Effector memory CD4-positive, alpha-beta T cell (primary cell): ENCODE measurements around the gene NDUFA13.

ENCODE experiments used
- DNase-seq, 3 donors: peaks; one replicate each; pipeline ENCODE4 v3.0.0-alpha.2; 2020
- H3K27ac ChIP-seq: 2 replicates; pipeline ENCODE4 v1.7.0; 2013; ENCODE audit warnings: mild to moderate bottlenecking, low read length, moderate library complexity; ENCODE audit not compliant: insufficient read depth, poor library complexity, severe bottlenecking
- H3K27me3 ChIP-seq: replicated peaks from 2 replicates; pipeline ENCODE4 v1.7.0; 2013; ENCODE audit warnings: mild to moderate bottlenecking, low read length; ENCODE audit not compliant: insufficient read depth, control insufficient read depth, poor library complexity, severe bottlenecking
- H3K36me3 ChIP-seq: 2 replicates; pipeline ENCODE4 v1.7.0; 2013; ENCODE audit warnings: mild to moderate bottlenecking, low read length, moderate library complexity; ENCODE audit not compliant: control insufficient read depth, insufficient read depth
- H3K4me1 ChIP-seq: 2 replicates; pipeline ENCODE4 v1.7.0; 2013; ENCODE audit warnings: low read length, mild to moderate bottlenecking; ENCODE audit not compliant: control insufficient read depth, insufficient read depth, poor library complexity, severe bottlenecking
- H3K4me3 ChIP-seq: 2 replicates; pipeline ENCODE4 v1.7.0; 2013; ENCODE audit warnings: low read length, low read depth, mild to moderate bottlenecking; ENCODE audit not compliant: insufficient read depth, poor library complexity, severe bottlenecking
- H3K9me3 ChIP-seq: 2 replicates; pipeline ENCODE4 v1.7.0; 2013; ENCODE audit warnings: mild to moderate bottlenecking, low read length, moderate library complexity; ENCODE audit not compliant: control insufficient read depth

Gene NDUFA13

GRCh38 chr19:19534556-19535265, 18.7 kb downstream of the NDUFA13 start:
- H3K27me3 ChIP-seq = no peaks in the 10 kb centered on the region
- peaks cover 23% of the 10 kb centered on the region for H3K4me1 ChIP-seq
- no peak overlapping the region for H3K27ac ChIP-seq
- no peaks in the 10 kb centered on the region for H3K9me3 ChIP-seq
- no peak for DNase-seq
- H3K36me3 ChIP-seq = no peaks in the 10 kb centered on the region
- H3K4me3 ChIP-seq = no peak overlapping the region

GRCh38 chr19:19535311-19536191, 19.5 kb downstream of the NDUFA13 start:
- H3K9me3 ChIP-seq = no peaks in the 10 kb centered on the region
- H3K36me3 ChIP-seq = no peaks in the 10 kb centered on the region
- H3K4me3 ChIP-seq = no peak overlapping the region
- no peaks in the 10 kb centered on the region for H3K27me3 ChIP-seq
- no peak overlapping the region for H3K27ac ChIP-seq
- peaks cover 25% of the 10 kb centered on the region for H3K4me1 ChIP-seq
- no peak for DNase-seq

GRCh38 chr19:19537075-19538048, 21.3 kb downstream of the NDUFA13 start:
- DNase-seq = peak in 1 of 3 donors; percentile 47
- no peaks in the 10 kb centered on the region for H3K36me3 ChIP-seq
- H3K27me3 ChIP-seq = no peaks in the 10 kb centered on the region
- no peak overlapping the region for H3K27ac ChIP-seq
- H3K4me3 ChIP-seq = peak overlapping the region; percentile 19
- H3K9me3 ChIP-seq = no peaks in the 10 kb centered on the region
- peaks cover 32% of the 10 kb centered on the region for H3K4me1 ChIP-seq

- Histone ChIP-seq H3K9me3 (no peaks in the 10 kb centered on the region), H3K4me1 (peaks cover 25% of the 10 kb centered on the region), H3K36me3 (no peaks in the 10 kb centered on the region), H3K27me3 (no peaks in the 10 kb centered on the region), H3K4me3 (peak within 1 kb of the TSS; percentile 19), H3K27ac (no peak within 1 kb of the TSS)
- peak in 2 of 3 donors; percentile 29 to 39 for DNase-seq
Observed at GRCh38 chr19:19538061-19538784, 22.2 kb downstream of the NDUFA13 start, which contains the start of gene CILP2. Gene CILP2, plus strand, starts transcription at chr19:19538265. Its CDS starts 85 bp downstream, at chr19:19538350.

- DNase-seq = no peak
- Histone ChIP-seq H3K27me3 (no peaks in the 10 kb centered on the region), H3K4me3 (peak overlapping the region; percentile 19), H3K4me1 (peaks cover 25% of the 10 kb centered on the region), H3K36me3 (no peaks in the 10 kb centered on the region), H3K9me3 (no peaks in the 10 kb centered on the region), H3K27ac (no peak overlapping the region)
Observed at GRCh38 chr19:19538785-19539166, 22.8 kb downstream of the NDUFA13 start.

GRCh38 chr19:19539698-19540063, 23.7 kb downstream of the NDUFA13 start:
- Histone ChIP-seq H3K27ac (no peak overlapping the region), H3K27me3 (no peaks in the 10 kb centered on the region), H3K4me1 (peaks cover 25% of the 10 kb centered on the region), H3K4me3 (no peak overlapping the region), H3K9me3 (no peaks in the 10 kb centered on the region), H3K36me3 (no peaks in the 10 kb centered on the region)
- no peak for DNase-seq

- Histone ChIP-seq H3K27ac (no peak overlapping the region), H3K27me3 (no peaks in the 10 kb centered on the region)
Observed at GRCh38 chr19:19540064-19540714, 24.2 kb downstream of the NDUFA13 start.

GRCh38 chr19:19540715-19541515, 24.9 kb downstream of the NDUFA13 start:
- Histone ChIP-seq H3K4me1 (peaks cover 25% of the 10 kb centered on the region), H3K4me3 (peak overlapping the region; percentile 60), H3K36me3 (no peaks in the 10 kb centered on the region), H3K27me3 (no peaks in the 10 kb centered on the region), H3K27ac (no peak overlapping the region), H3K9me3 (no peaks in the 10 kb centered on the region)
- peak; percentile 63 to 77 (median 68) for DNase-seq

More at GRCh38 chr19:19540064-19540714, 24.2 kb downstream of the NDUFA13 start:
- Histone ChIP-seq H3K4me1 (peaks cover 25% of the 10 kb centered on the region), H3K36me3 (no peaks in the 10 kb centered on the region), H3K9me3 (no peaks in the 10 kb centered on the region), H3K4me3 (peak overlapping the region; percentile 60)
- DNase-seq = peak; percentile 47 to 67 (median 61)
